Lung (tissue), 12 donors: ENCODE results near the gene PPP1R1B. TPM values are rescaled to one million over a fixed set of nuclear protein-coding genes. Genes with fewer than 3 reads are reported as not detected.
A peak's percentile ranks its signal among the peaks of the same experiment; 100 is the strongest.

Experiments
- ATAC-seq: fragments of 200-7000 bp; cut with Tn5 transposase; one replicate; pipeline ENCODE4 v1.9.1; 2020; ENCODE audit warnings: moderate number of reproducible peaks; ENCODE audit not compliant: insufficient read depth, low FRiP score
- DNase-seq, 3 donors: peaks; one replicate each; pipeline ENCODE4 v3.0.0-alpha.2; 2013 to 2017
- H3K27ac ChIP-seq, 2 donors: one replicate each; pipeline ENCODE4 v1.5.1; 2013; ENCODE audit warnings: mild to moderate bottlenecking in 2 of 2, moderate library complexity in 2 of 2, control low read depth in 1 of 2, inconsistent platforms in 1 of 2, low read depth in 1 of 2, low read length in 1 of 2
- H3K27me3 ChIP-seq, 3 donors: one replicate each; pipeline ENCODE4 v1.5.1; 2013; ENCODE audit warnings: low read length in 2 of 3; ENCODE audit not compliant: control insufficient read depth in 3 of 3, insufficient read depth in 3 of 3
- H3K36me3 ChIP-seq, 4 donors: one replicate each; pipeline ENCODE4 v1.5.1; 2013; ENCODE audit warnings: low read length in 4 of 4, mild to moderate bottlenecking in 1 of 4, moderate library complexity in 1 of 4; ENCODE audit not compliant: control insufficient read depth in 4 of 4, insufficient read depth in 4 of 4
- H3K4me1 ChIP-seq, 5 donors: one replicate each; pipeline ENCODE4 v1.5.1; 2013; ENCODE audit warnings: low read length in 5 of 5, mild to moderate bottlenecking in 2 of 5, moderate library complexity in 1 of 5; ENCODE audit not compliant: control insufficient read depth in 5 of 5, insufficient read depth in 5 of 5
- H3K4me3 ChIP-seq: one replicate; pipeline ENCODE4 v1.5.1; 2013; ENCODE audit warnings: mild to moderate bottlenecking, control low read depth, moderate library complexity
- H3K9ac ChIP-seq, 2 donors: one replicate each; pipeline ENCODE4 v1.5.1; 2013; ENCODE audit warnings: low read length in 2 of 2, control low read depth in 1 of 2; ENCODE audit not compliant: insufficient read depth in 1 of 2
- H3K9me3 ChIP-seq, 4 donors: one replicate each; pipeline ENCODE4 v1.5.1; 2013; ENCODE audit warnings: low read length in 3 of 4, mild to moderate bottlenecking in 1 of 4, moderate library complexity in 1 of 4; ENCODE audit not compliant: control insufficient read depth in 4 of 4, insufficient read depth in 3 of 4
- CTCF ChIP-seq: IDR thresholded peaks from 2 replicates; pipeline ENCODE4 v1.5.1; 2012; ENCODE audit warnings: mild to moderate bottlenecking; ENCODE audit errors: control extremely low read depth, extremely low read depth
- WGBS, 2 donors: extraction: QIAGEN DNeasy Blood & Tissue Kit; methylation state at CpG; one replicate each; pipeline ENCODE4 v1.1.7; 2013; 5-methylcytosine and 5-hydroxymethylcytosine counted together
- polyA plus RNA-seq, 2 donors: library from polyadenylated mRNA; stranded (reverse); fragments of 200-250 nt; gene quantifications; one replicate each; pipeline ENCODE4 v1.2.1, GENCODE V29; 2013
- total RNA-seq, 2 donors: library from RNA; depleted of rRNA in 1 of 2; stranded (reverse); fragments of >200 nt in 1 of 2; gene quantifications; one replicate each; pipeline ENCODE4 v1.2.1, GENCODE V29; 2014 to 2021
- donor health status: control.
- donor health status: control.
- donor health status: Bipolar disorder and iron deficiency.
- donor health status: healthy.
- donor health status: DM: yes; HTN: yes; CAD: no.

The PPP1R1B gene
- total and polyA plus RNA-seq, 4 donors = 21.3 to 36.4 (median 24.8) TPM

DNA sequence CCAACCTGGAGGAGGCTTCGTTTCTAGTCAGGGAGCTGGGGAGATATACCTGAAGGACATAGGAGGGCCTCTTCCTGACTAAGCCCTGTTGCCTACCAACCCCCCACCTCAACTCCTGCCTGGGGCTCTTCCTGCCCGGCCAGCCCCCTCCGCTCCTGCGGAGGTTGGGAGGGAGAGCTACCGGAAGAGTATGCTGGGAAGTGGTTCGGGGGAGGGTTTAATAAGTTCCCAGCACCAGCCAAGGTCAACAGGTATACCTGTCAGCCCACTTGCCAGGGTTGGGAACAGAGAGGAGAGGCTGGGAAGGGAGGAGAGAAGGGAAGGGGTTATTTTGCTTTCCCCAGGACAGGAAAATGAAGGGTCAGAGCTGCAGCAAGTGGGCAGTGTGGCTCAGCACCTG lies 4.7 kb downstream of the PPP1R1B start:
- TF ChIP-seq CTCF = no peak
- Histone ChIP-seq H3K27me3 (peaks cover 0 to 3% (median 0%) of the 10 kb centered on the region in 3 donors), H3K36me3 (peaks cover 0 to 3% (median 1%) of the 10 kb centered on the region in 4 donors), H3K27ac (peak overlapping the region in 1 of 2 donors; percentile 67), H3K4me1 (peaks cover 1 to 27% (median 9%) of the 10 kb centered on the region in 5 donors), H3K4me3 (no peak overlapping the region), H3K9ac (no peak overlapping the region), H3K9me3 (no peaks in the 10 kb centered on the region)
- DNase-seq (peak in 1 of 3 donors; percentile 70), ATAC-seq (no peak)
- 26 to 32% methylated on average over 6 of the region's 6 CpGs for WGBS, 2 donors

DNA sequence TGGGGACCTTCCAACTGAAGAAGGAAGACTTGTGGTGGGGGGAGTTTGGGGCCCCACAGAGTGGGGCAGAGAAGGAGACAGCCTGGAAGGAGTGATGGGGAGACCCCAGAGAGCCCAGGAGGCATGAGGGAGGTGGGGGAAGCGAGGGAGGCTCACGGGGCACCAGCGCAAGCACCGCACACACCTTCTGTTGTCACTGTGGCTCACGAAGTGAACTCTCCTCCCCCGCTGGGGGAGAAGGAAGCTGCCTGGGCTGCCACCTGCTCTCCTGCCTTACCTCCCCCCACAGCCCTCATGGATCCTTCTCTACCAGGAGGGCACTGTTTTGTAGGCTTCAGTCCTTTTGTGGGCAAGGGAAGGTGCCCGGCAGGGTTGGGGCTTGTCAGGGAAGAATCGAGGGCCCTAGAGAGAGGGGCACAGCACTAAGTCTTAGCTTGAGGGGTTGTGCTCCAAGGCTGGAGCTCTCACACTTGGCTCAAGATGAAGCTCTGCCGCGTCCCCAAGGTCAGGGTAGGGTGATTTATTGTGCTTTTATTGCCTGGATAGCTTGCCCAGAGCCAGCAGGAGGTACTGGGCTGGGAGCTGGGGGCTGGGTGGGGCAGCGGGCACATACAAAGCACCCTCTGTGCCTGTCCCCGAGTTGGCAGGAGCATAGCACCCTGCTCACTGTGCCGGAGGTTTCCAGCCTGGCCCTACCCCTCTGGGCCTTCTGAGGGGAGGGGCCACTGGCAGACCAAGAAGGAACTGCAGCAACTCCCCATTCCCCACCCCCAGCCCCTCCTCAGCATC lies 5.6 kb downstream of the PPP1R1B start:
- no peaks in the 10 kb centered on the region for H3K9me3 ChIP-seq
- peaks cover 2 to 28% (median 9%) of the 10 kb centered on the region in 5 donors for H3K4me1 ChIP-seq
- TF ChIP-seq CTCF = no peak
- H3K27ac ChIP-seq = peak overlapping the region in 1 of 2 donors; percentile 67
- 49 to 55% methylated on average over 13 of the region's 13 CpGs for WGBS, 2 donors
- ATAC-seq = no peak
- peaks cover 0 to 3% (median 1%) of the 10 kb centered on the region in 4 donors for H3K36me3 ChIP-seq
- DNase-seq = no peak
- no peak overlapping the region for H3K9ac ChIP-seq
- H3K4me3 ChIP-seq = no peak overlapping the region
- H3K27me3 ChIP-seq = no peaks in the 10 kb centered on the region

DNA sequence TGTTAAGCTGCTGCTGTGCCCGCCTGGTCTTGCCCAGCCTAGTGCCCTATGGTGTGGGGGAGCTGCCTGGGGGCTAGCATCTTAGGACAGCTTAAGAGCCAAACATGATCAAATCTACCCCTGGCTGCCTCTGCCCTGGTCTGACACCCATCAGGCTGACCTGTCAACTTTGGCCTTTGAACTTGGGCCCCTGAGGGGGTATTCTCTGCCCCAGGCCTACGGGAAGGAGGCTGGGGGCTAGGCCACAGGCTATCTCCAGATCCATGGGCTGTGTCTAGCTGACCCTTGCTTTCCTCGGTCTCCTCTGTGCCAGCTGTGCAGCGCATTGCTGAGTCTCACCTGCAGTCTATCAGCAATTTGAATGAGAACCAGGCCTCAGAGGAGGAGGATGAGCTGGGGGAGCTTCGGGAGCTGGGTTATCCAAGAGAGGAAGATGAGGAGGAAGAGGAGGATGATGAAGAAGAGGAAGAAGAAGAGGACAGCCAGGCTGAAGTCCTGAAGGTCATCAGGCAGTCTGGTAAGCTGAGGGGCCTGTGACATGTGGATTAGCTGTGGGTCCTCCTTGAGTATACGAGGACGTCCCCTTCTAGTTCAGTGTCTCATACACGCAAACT lies 6.9 kb downstream of the PPP1R1B start:
- Histone ChIP-seq H3K27me3 (no peaks in the 10 kb centered on the region), H3K4me3 (no peak overlapping the region), H3K4me1 (peaks cover 10 to 26% (median 16%) of the 10 kb centered on the region in 5 donors), H3K36me3 (peaks cover 0 to 11% (median 1%) of the 10 kb centered on the region in 4 donors), H3K9ac (no peak overlapping the region), H3K27ac (no peak overlapping the region), H3K9me3 (no peaks in the 10 kb centered on the region)
- WGBS, 2 donors = 79 to 84% methylated on average over 8 of the region's 8 CpGs
- no peak for DNase-seq
- TF ChIP-seq CTCF = no peak
- ATAC-seq = no peak
